ENCODE data around the gene DCT. TPM values are rescaled to one million over a fixed set of nuclear protein-coding genes. Genes with fewer than 3 reads are reported as not detected.

Gene DCT
- total and polyA plus RNA-seq, 2 donors (not counting 3 experiments of a cell fraction or from before 2014, with no cell fraction given): not detected

DNA sequence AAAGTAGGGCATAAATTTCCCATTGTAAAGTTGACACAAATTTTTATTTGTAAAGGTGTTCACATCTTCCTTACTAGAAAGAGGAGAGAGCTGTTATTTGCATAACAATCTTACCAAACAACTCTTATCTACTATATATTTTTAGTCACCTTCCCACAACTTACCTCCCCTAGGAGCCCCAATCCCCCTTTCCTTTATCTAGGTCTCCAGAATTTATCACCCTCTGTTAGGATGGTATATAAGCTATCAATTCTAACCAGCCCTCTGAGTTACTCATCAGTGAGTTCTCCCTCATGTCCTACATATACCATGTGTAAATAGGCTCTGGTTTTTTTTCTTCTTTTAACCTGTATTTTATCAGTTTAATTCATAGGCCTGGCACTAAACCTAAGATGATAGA, 62.2 kb downstream of the DCT start:
- H3K79me2 ChIP-seq (ENCODE audit: control insufficient read depth, insufficient read depth, low read length): no peaks in the 10 kb centered on the region
- dilution Hi-C loops (cut with MboI; ENCODE audit: extremely low pct_ligation_motif_present, low sequenced_read_pairs): no loop called here
- no peak for DNase-seq (ENCODE audit: low read depth, low spot score)
- no peak overlapping the region for H3K4me3 ChIP-seq (replicated peaks in 1 of 3; ENCODE audit: insufficient read depth in 1 of 3, low read depth in 1 of 3, low read length in 3 of 3)
- TF ChIP-seq POLR2AphosphoS5 (IDR thresholded peaks at IDR 0.05; ENCODE audit: insufficient read depth, low read depth, low read length): no peak
- no peak overlapping the region for H3K27ac ChIP-seq (ENCODE audit: insufficient read depth, low read depth, low read length)
- H3K9me3 ChIP-seq (replicated peaks; ENCODE audit: control insufficient read depth, insufficient read depth, low read length): no peaks in the 10 kb centered on the region
- ChIA-PET POLR2A (no interaction called here), CTCF (interaction anchor here (2.5 kb wide), 1 partner anchor 200 kb away, joined by 13 read pairs; no protein-coding TSS in a partner anchor)
- H4K20me1 ChIP-seq (replicated peaks; ENCODE audit: control insufficient read depth, extremely low read depth, insufficient read depth, low read length): no peaks in the 10 kb centered on the region
- H3K27me3 ChIP-seq (ENCODE audit: control insufficient read depth in 2 of 2, insufficient read depth in 2 of 2, low read length in 2 of 2): no peaks in the 10 kb centered on the region
- H3K36me3 ChIP-seq (ENCODE audit: control insufficient read depth in 2 of 2, extremely low read depth in 1 of 2, insufficient read depth in 2 of 2, low read length in 2 of 2): no peaks in the 10 kb centered on the region
- BruUV-seq (replicated peaks): no TSS peak
- intact Hi-C loops (cut with micrococcal nuclease): no loop called here
- no peak overlapping the region for H2AFZ ChIP-seq (ENCODE audit: low read depth, low read length)
- no peak overlapping the region for H3K4me2 ChIP-seq (ENCODE audit: insufficient read depth, low read length)
- no peak overlapping the region for H3K9ac ChIP-seq (replicated peaks; ENCODE audit: extremely low read depth, insufficient read depth, low read length)
- no peaks in the 10 kb centered on the region for H3K4me1 ChIP-seq (ENCODE audit: control insufficient read depth, extremely low read depth, insufficient read depth, low read length)
- no peak for FAIRE-seq
- H3K9me1 ChIP-seq (replicated peaks; ENCODE audit: control insufficient read depth, extremely low read depth, insufficient read depth, low read length): no peaks in the 10 kb centered on the region

DNA sequence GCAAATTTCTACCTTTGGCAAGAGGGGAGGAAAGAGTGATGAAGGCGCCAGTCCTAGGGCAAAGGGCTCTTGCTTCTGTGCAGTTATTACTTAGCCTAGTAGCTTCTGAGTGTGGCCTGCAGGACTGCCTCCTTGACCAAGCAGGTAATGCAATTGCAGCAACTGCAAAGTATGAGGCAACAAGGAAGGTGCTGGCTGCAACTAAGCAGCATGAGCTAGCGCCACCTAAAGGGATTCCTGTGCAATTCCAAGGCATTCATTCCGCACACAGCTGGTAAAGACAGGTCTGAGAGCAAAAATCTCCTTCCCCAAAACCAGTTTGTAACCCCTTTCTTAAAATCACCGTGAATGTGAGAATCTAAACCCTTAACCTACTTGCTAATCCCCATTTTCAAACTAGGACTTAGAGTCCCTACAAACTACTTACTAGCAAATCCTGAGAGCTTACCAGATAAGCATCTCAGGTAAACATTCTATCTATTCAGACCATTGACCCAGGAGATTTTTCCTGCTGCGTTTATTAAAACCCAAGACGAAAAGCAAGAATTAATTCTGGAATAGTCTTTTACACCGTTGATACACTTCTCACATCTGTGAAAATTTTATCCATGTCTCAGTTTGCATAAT, 62.9 kb downstream of the DCT start:
- no peaks in the 10 kb centered on the region for H4K20me1 ChIP-seq (replicated peaks; ENCODE audit: control insufficient read depth, extremely low read depth, insufficient read depth, low read length)
- CTCF ChIA-PET: interaction anchor here (1.0 to 2.5 kb wide), 2 partner anchors 10 to 201 kb away, joined by 3 to 13 read pairs; no protein-coding TSS in a partner anchor
- H3K9me1 ChIP-seq (replicated peaks; ENCODE audit: control insufficient read depth, extremely low read depth, insufficient read depth, low read length): no peaks in the 10 kb centered on the region
- intact Hi-C loops (cut with micrococcal nuclease): no loop called here
- POLR2A ChIA-PET: no interaction called here
- no peaks in the 10 kb centered on the region for H3K79me2 ChIP-seq (ENCODE audit: control insufficient read depth, insufficient read depth, low read length)
- no peaks in the 10 kb centered on the region for H3K9me3 ChIP-seq (replicated peaks; ENCODE audit: control insufficient read depth, insufficient read depth, low read length)
- no TSS peak for BruUV-seq (replicated peaks)
- TF ChIP-seq, protein P1, sequence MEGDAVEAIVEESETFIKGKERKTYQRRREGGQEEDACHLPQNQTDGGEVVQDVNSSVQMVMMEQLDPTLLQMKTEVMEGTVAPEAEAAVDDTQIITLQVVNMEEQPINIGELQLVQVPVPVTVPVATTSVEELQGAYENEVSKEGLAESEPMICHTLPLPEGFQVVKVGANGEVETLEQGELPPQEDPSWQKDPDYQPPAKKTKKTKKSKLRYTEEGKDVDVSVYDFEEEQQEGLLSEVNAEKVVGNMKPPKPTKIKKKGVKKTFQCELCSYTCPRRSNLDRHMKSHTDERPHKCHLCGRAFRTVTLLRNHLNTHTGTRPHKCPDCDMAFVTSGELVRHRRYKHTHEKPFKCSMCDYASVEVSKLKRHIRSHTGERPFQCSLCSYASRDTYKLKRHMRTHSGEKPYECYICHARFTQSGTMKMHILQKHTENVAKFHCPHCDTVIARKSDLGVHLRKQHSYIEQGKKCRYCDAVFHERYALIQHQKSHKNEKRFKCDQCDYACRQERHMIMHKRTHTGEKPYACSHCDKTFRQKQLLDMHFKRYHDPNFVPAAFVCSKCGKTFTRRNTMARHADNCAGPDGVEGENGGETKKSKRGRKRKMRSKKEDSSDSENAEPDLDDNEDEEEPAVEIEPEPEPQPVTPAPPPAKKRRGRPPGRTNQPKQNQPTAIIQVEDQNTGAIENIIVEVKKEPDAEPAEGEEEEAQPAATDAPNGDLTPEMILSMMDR (IDR thresholded peaks at IDR 0.05; ENCODE audit: extremely low read depth in 1 of 2, insufficient read depth in 1 of 2, low read depth in 1 of 2, low read length in 2 of 2): peak; percentile 24 to 35
- no peak for TF ChIP-seq FOS (IDR thresholded peaks at IDR 0.05; ENCODE audit: borderline replicate concordance, insufficient read depth, low read length)
- H3K4me3 ChIP-seq (replicated peaks in 1 of 3; ENCODE audit: insufficient read depth in 1 of 3, low read depth in 1 of 3, low read length in 3 of 3): no peak overlapping the region
- H3K27me3 ChIP-seq (ENCODE audit: control insufficient read depth in 2 of 2, insufficient read depth in 2 of 2, low read length in 2 of 2): no peaks in the 10 kb centered on the region
- dilution Hi-C loops (cut with MboI; ENCODE audit: extremely low pct_ligation_motif_present, low sequenced_read_pairs): no loop called here
- no peak overlapping the region for H3K27ac ChIP-seq (ENCODE audit: insufficient read depth, low read depth, low read length)
- H3K9ac ChIP-seq (replicated peaks; ENCODE audit: extremely low read depth, insufficient read depth, low read length): no peak overlapping the region
- H2AFZ ChIP-seq (ENCODE audit: low read depth, low read length): no peak overlapping the region
- FAIRE-seq (no peak), DNase-seq (ENCODE audit: low read depth, low spot score) (peak; percentile 2)
- no peak overlapping the region for H3K4me2 ChIP-seq (ENCODE audit: insufficient read depth, low read length)
- no peaks in the 10 kb centered on the region for H3K36me3 ChIP-seq (ENCODE audit: control insufficient read depth in 2 of 2, extremely low read depth in 1 of 2, insufficient read depth in 2 of 2, low read length in 2 of 2)
- H3K4me1 ChIP-seq (ENCODE audit: control insufficient read depth, extremely low read depth, insufficient read depth, low read length): no peaks in the 10 kb centered on the region

All from endothelial cell of umbilical vein (primary cell).